Measurements from ENCODE around the gene PGAP6. TPM values are rescaled to one million over a fixed set of nuclear protein-coding genes. Genes with fewer than 3 reads are reported as not detected.

PGAP6 gene
- total RNA-seq, 2 experiments from 2014 or later = 30.6 to 31.5 TPM

- CTCF ChIA-PET = no interaction called here
- H3K9me3 Mint-ChIP-seq = no peaks in the 10 kb centered on the region
- H3K4me3 Mint-ChIP-seq = no peak overlapping the region
- H3K27me3 Mint-ChIP-seq = no peaks in the 10 kb centered on the region
- POLR2A ChIA-PET = no interaction called here
- H3K27ac Mint-ChIP-seq = no peak overlapping the region
- intact Hi-C loops (cut with micrococcal nuclease) = no loop called here
- no peak for DNase-seq
- peaks cover 14% of the 10 kb centered on the region for H3K4me1 Mint-ChIP-seq (ENCODE audit: low read depth)
- H3K36me3 Mint-ChIP-seq = peaks cover 6% of the 10 kb centered on the region
Measured at GRCh38 chr16:375212-375611, 6.6 kb downstream of the PGAP6 start.

GRCh38 chr16:374616-374926 lies 7.2 kb downstream of the PGAP6 start:
- Mint-ChIP-seq H3K9me3 (no peaks in the 10 kb centered on the region), H3K27ac (no peak overlapping the region), H3K27me3 (no peaks in the 10 kb centered on the region), H3K4me1 (ENCODE audit: low read depth) (peaks cover 9% of the 10 kb centered on the region), H3K4me3 (no peak overlapping the region), H3K36me3 (peaks cover 6% of the 10 kb centered on the region)
- ChIA-PET CTCF (no interaction called here), POLR2A (no interaction called here)
- DNase-seq = no peak
- intact Hi-C loops (cut with micrococcal nuclease) = no loop called here

GRCh38 chr16:373848-374615 lies 7.7 kb downstream of the PGAP6 start:
- Mint-ChIP-seq H3K27ac (no peak overlapping the region), H3K9me3 (no peaks in the 10 kb centered on the region), H3K36me3 (peaks cover 6% of the 10 kb centered on the region), H3K4me1 (ENCODE audit: low read depth) (peaks cover 11% of the 10 kb centered on the region), H3K27me3 (no peaks in the 10 kb centered on the region), H3K4me3 (no peak overlapping the region)
- ChIA-PET POLR2A (no interaction called here), CTCF (no interaction called here)
- intact Hi-C loops (cut with micrococcal nuclease) = no loop called here
- no peak for DNase-seq

- intact Hi-C loops (cut with micrococcal nuclease) = no loop called here
- CTCF ChIA-PET = no interaction called here
- H3K4me1 Mint-ChIP-seq (ENCODE audit: low read depth) = peaks cover 11% of the 10 kb centered on the region
- H3K4me3 Mint-ChIP-seq = no peak overlapping the region
- H3K27ac Mint-ChIP-seq = no peak overlapping the region
- DNase-seq = no peak
- peaks cover 6% of the 10 kb centered on the region for H3K36me3 Mint-ChIP-seq
- no peaks in the 10 kb centered on the region for H3K27me3 Mint-ChIP-seq
- POLR2A ChIA-PET = no interaction called here
- H3K9me3 Mint-ChIP-seq = no peaks in the 10 kb centered on the region
Measured at GRCh38 chr16:373020-373598, 8.7 kb downstream of the PGAP6 start.

- intact Hi-C loops (cut with micrococcal nuclease) = no loop called here
- Mint-ChIP-seq H3K27ac (no peak overlapping the region), H3K9me3 (no peaks in the 10 kb centered on the region), H3K4me1 (ENCODE audit: low read depth) (peaks cover 11% of the 10 kb centered on the region), H3K27me3 (no peaks in the 10 kb centered on the region), H3K36me3 (peaks cover 8% of the 10 kb centered on the region), H3K4me3 (no peak overlapping the region)
- ChIA-PET CTCF (no interaction called here), POLR2A (no interaction called here)
- DNase-seq = no peak
Measured at GRCh38 chr16:372302-372983, 9.3 kb downstream of the PGAP6 start.

- intact Hi-C loops (cut with micrococcal nuclease) = loop anchor here (2.0 kb wide), 1 partner anchor 19 kb away; the partner anchor contains the start of gene AXIN1
- Mint-ChIP-seq H3K9me3 (no peaks in the 10 kb centered on the region), H3K4me3 (peak overlapping the region; percentile 10), H3K4me1 (ENCODE audit: low read depth) (peaks cover 11% of the 10 kb centered on the region), H3K27ac (peak overlapping the region; percentile 66), H3K36me3 (peaks cover 11% of the 10 kb centered on the region), H3K27me3 (no peaks in the 10 kb centered on the region)
- DNase-seq = no peak
- CTCF ChIA-PET = no interaction called here
- POLR2A ChIA-PET = interaction anchor here (1.3 to 2.1 kb wide), 3 partner anchors 9 to 144 kb away, joined by 4 to 8 read pairs (median 5); no protein-coding TSS in a partner anchor
Measured at GRCh38 chr16:371515-372301, 10.1 kb downstream of the PGAP6 start.

GRCh38 chr16:370979-371514 lies 10.7 kb downstream of the PGAP6 start:
- no peaks in the 10 kb centered on the region for H3K27me3 Mint-ChIP-seq
- intact Hi-C loops (cut with micrococcal nuclease) = loop anchor here (1.0 to 2.0 kb wide), 3 partner anchors 18 to 155 kb away; partner anchors contain the start of genes AXIN1 and FAM234A
- no peaks in the 10 kb centered on the region for H3K9me3 Mint-ChIP-seq
- ChIA-PET CTCF (interaction anchor here (1.3 kb wide), 1 partner anchor 9 kb away, joined by 10 read pairs; no protein-coding TSS in a partner anchor), POLR2A (interaction anchor here (1.3 to 2.1 kb wide), 3 partner anchors 9 to 143 kb away, joined by 4 to 8 read pairs (median 5); no protein-coding TSS in a partner anchor)
- no peak overlapping the region for H3K4me3 Mint-ChIP-seq
- H3K36me3 Mint-ChIP-seq = peaks cover 11% of the 10 kb centered on the region
- H3K4me1 Mint-ChIP-seq (ENCODE audit: low read depth) = peaks cover 11% of the 10 kb centered on the region
- no peak for DNase-seq
- H3K27ac Mint-ChIP-seq = peak overlapping the region; percentile 85

GRCh38 chr16:370443-370842 lies 11.3 kb downstream of the PGAP6 start, which contains the start of gene MRPL28:
Gene MRPL28, minus strand, starts transcription at chr16:370538. Its CDS starts 320 bp downstream, at chr16:370218.
- DNase-seq = peak; percentile 97
- peaks cover 11% of the 10 kb centered on the region for H3K4me1 Mint-ChIP-seq (ENCODE audit: low read depth)
- POLR2A ChIA-PET = interaction anchor here (1.3 to 2.1 kb wide), 3 partner anchors 8 to 142 kb away, joined by 4 to 8 read pairs (median 5); no protein-coding TSS in a partner anchor
- CTCF ChIA-PET = interaction anchor here (0.6 to 1.3 kb wide), 3 partner anchors 8 to 274 kb away, joined by 3 to 10 read pairs (median 3); partner anchors contain the start of gene DECR2
- peak within 1 kb of the TSS; percentile 85 for H3K4me3 Mint-ChIP-seq
- intact Hi-C loops (cut with micrococcal nuclease) = loop anchor here (1.0 to 2.0 kb wide), 3 partner anchors 18 to 156 kb away; partner anchors contain the start of genes AXIN1 and FAM234A
- no peaks in the 10 kb centered on the region for H3K27me3 Mint-ChIP-seq
- peaks cover 11% of the 10 kb centered on the region for H3K36me3 Mint-ChIP-seq
- no peaks in the 10 kb centered on the region for H3K9me3 Mint-ChIP-seq
- peak within 1 kb of the TSS; percentile 85 for H3K27ac Mint-ChIP-seq

- H3K27me3 Mint-ChIP-seq = no peaks in the 10 kb centered on the region
- CTCF ChIA-PET = interaction anchor here (0.6 to 1.3 kb wide), 3 partner anchors 8 to 273 kb away, joined by 3 to 10 read pairs (median 3); partner anchors contain the start of gene DECR2
- H3K4me1 Mint-ChIP-seq (ENCODE audit: low read depth) = peaks cover 11% of the 10 kb centered on the region
- peak overlapping the region; percentile 85 for H3K4me3 Mint-ChIP-seq
- no peaks in the 10 kb centered on the region for H3K9me3 Mint-ChIP-seq
- peaks cover 11% of the 10 kb centered on the region for H3K36me3 Mint-ChIP-seq
- intact Hi-C loops (cut with micrococcal nuclease) = loop anchor here (1.0 to 2.0 kb wide), 3 partner anchors 17 to 156 kb away; partner anchors contain the start of genes AXIN1 and FAM234A
- H3K27ac Mint-ChIP-seq = peak overlapping the region; percentile 85
- no peak for DNase-seq
- POLR2A ChIA-PET = interaction anchor here (2.1 kb wide), 1 partner anchor 142 kb away, joined by 8 read pairs; no protein-coding TSS in a partner anchor
Measured at GRCh38 chr16:369866-370436, 11.8 kb downstream of the PGAP6 start.

GRCh38 chr16:369275-369865 lies 12.4 kb downstream of the PGAP6 start:
- CTCF ChIA-PET = no interaction called here
- no peak for DNase-seq
- peaks cover 11% of the 10 kb centered on the region for H3K4me1 Mint-ChIP-seq (ENCODE audit: low read depth)
- H3K4me3 Mint-ChIP-seq = peak overlapping the region; percentile 59
- no peaks in the 10 kb centered on the region for H3K27me3 Mint-ChIP-seq
- intact Hi-C loops (cut with micrococcal nuclease) = no loop called here
- H3K27ac Mint-ChIP-seq = no peak overlapping the region
- POLR2A ChIA-PET = no interaction called here
- peaks cover 11% of the 10 kb centered on the region for H3K36me3 Mint-ChIP-seq
- H3K9me3 Mint-ChIP-seq = no peaks in the 10 kb centered on the region
